ENCODE results near the gene SYS1.

GRCh38 chr20:45322952-45323383 is 40.0 kb upstream of the SYS1 start:
- TF ChIP-seq CTCF (IDR thresholded peaks at IDR 0.05), result peak; percentile 74
- no peak for TF ChIP-seq ZFX (IDR thresholded peaks at IDR 0.05; ENCODE audit: borderline replicate concordance)

All from 22Rv1 (cell line).